ENCODE data around the gene CHST8.

CHST8 gene

GRCh38 chr19:33714149-33714548, 92.4 kb downstream of the CHST8 start:
- Mint-ChIP-seq H3K27ac (no peak overlapping the region), H3K4me3 (no peak overlapping the region), H3K36me3 (ENCODE audit: low read depth) (no peaks in the 10 kb centered on the region), H3K4me1 (ENCODE audit: low read depth) (no peaks in the 10 kb centered on the region), H3K27me3 (peaks cover 3% of the 10 kb centered on the region), H3K9me3 (peaks cover 23% of the 10 kb centered on the region)

GRCh38 chr19:33715462-33715861, 93.7 kb downstream of the CHST8 start:
- H3K36me3 Mint-ChIP-seq (ENCODE audit: low read depth): no peaks in the 10 kb centered on the region
- H3K4me1 Mint-ChIP-seq (ENCODE audit: low read depth): no peaks in the 10 kb centered on the region
- H3K27me3 Mint-ChIP-seq: peaks cover 3% of the 10 kb centered on the region
- peaks cover 17% of the 10 kb centered on the region for H3K9me3 Mint-ChIP-seq
- no peak overlapping the region for H3K4me3 Mint-ChIP-seq
- H3K27ac Mint-ChIP-seq: no peak overlapping the region

- H3K4me3 Mint-ChIP-seq: no peak overlapping the region
- H3K27ac Mint-ChIP-seq: no peak overlapping the region
- H3K36me3 Mint-ChIP-seq (ENCODE audit: low read depth): no peaks in the 10 kb centered on the region
- H3K27me3 Mint-ChIP-seq: peaks cover 5% of the 10 kb centered on the region
- H3K4me1 Mint-ChIP-seq (ENCODE audit: low read depth): no peaks in the 10 kb centered on the region
- peaks cover 15% of the 10 kb centered on the region for H3K9me3 Mint-ChIP-seq
Observed at GRCh38 chr19:33717878-33718277, 96.1 kb downstream of the CHST8 start.

GRCh38 chr19:33718651-33719254, 97.0 kb downstream of the CHST8 start:
- Mint-ChIP-seq H3K9me3 (peaks cover 15% of the 10 kb centered on the region), H3K27me3 (peaks cover 3% of the 10 kb centered on the region), H3K4me3 (no peak overlapping the region), H3K27ac (no peak overlapping the region), H3K36me3 (ENCODE audit: low read depth) (no peaks in the 10 kb centered on the region), H3K4me1 (ENCODE audit: low read depth) (no peaks in the 10 kb centered on the region)

- H3K36me3 Mint-ChIP-seq (ENCODE audit: low read depth): no peaks in the 10 kb centered on the region
- peaks cover 3% of the 10 kb centered on the region for H3K27me3 Mint-ChIP-seq
- no peaks in the 10 kb centered on the region for H3K4me1 Mint-ChIP-seq (ENCODE audit: low read depth)
- no peak overlapping the region for H3K4me3 Mint-ChIP-seq
- no peak overlapping the region for H3K27ac Mint-ChIP-seq
- H3K9me3 Mint-ChIP-seq: peaks cover 15% of the 10 kb centered on the region
Observed at GRCh38 chr19:33719366-33720154, 97.8 kb downstream of the CHST8 start.

- no peak overlapping the region for H3K4me3 Mint-ChIP-seq
- H3K27me3 Mint-ChIP-seq: peaks cover 3% of the 10 kb centered on the region
- H3K27ac Mint-ChIP-seq: no peak overlapping the region
- H3K36me3 Mint-ChIP-seq (ENCODE audit: low read depth): no peaks in the 10 kb centered on the region
- H3K9me3 Mint-ChIP-seq: peaks cover 9% of the 10 kb centered on the region
- no peaks in the 10 kb centered on the region for H3K4me1 Mint-ChIP-seq (ENCODE audit: low read depth)
Observed at GRCh38 chr19:33720155-33720493, 98.4 kb downstream of the CHST8 start.

- H3K9me3 Mint-ChIP-seq: peaks cover 6% of the 10 kb centered on the region
- H3K36me3 Mint-ChIP-seq (ENCODE audit: low read depth): no peaks in the 10 kb centered on the region
- no peak overlapping the region for H3K27ac Mint-ChIP-seq
- no peaks in the 10 kb centered on the region for H3K4me1 Mint-ChIP-seq (ENCODE audit: low read depth)
- no peak overlapping the region for H3K4me3 Mint-ChIP-seq
- H3K27me3 Mint-ChIP-seq: peaks cover 3% of the 10 kb centered on the region
Observed at GRCh38 chr19:33720691-33721682, 99.2 kb downstream of the CHST8 start.

- H3K4me3 Mint-ChIP-seq: no peak overlapping the region
- H3K27ac Mint-ChIP-seq: no peak overlapping the region
- H3K36me3 Mint-ChIP-seq (ENCODE audit: low read depth): no peaks in the 10 kb centered on the region
- H3K27me3 Mint-ChIP-seq: peaks cover 3% of the 10 kb centered on the region
- no peaks in the 10 kb centered on the region for H3K9me3 Mint-ChIP-seq
- no peaks in the 10 kb centered on the region for H3K4me1 Mint-ChIP-seq (ENCODE audit: low read depth)
Observed at GRCh38 chr19:33721735-33722297, 100.1 kb downstream of the CHST8 start.

- peaks cover 3% of the 10 kb centered on the region for H3K27me3 Mint-ChIP-seq
- H3K4me3 Mint-ChIP-seq: no peak overlapping the region
- no peak overlapping the region for H3K27ac Mint-ChIP-seq
- no peaks in the 10 kb centered on the region for H3K4me1 Mint-ChIP-seq (ENCODE audit: low read depth)
- no peaks in the 10 kb centered on the region for H3K36me3 Mint-ChIP-seq (ENCODE audit: low read depth)
- no peaks in the 10 kb centered on the region for H3K9me3 Mint-ChIP-seq
Observed at GRCh38 chr19:33722456-33723239, 100.9 kb downstream of the CHST8 start.

GRCh38 chr19:33723512-33723911, 101.8 kb downstream of the CHST8 start:
- H3K36me3 Mint-ChIP-seq (ENCODE audit: low read depth): no peaks in the 10 kb centered on the region
- no peaks in the 10 kb centered on the region for H3K9me3 Mint-ChIP-seq
- H3K27ac Mint-ChIP-seq: no peak overlapping the region
- H3K27me3 Mint-ChIP-seq: peaks cover 3% of the 10 kb centered on the region
- no peak overlapping the region for H3K4me3 Mint-ChIP-seq
- H3K4me1 Mint-ChIP-seq (ENCODE audit: low read depth): no peaks in the 10 kb centered on the region

- H3K36me3 Mint-ChIP-seq (ENCODE audit: low read depth): no peaks in the 10 kb centered on the region
- H3K27ac Mint-ChIP-seq: no peak overlapping the region
- no peaks in the 10 kb centered on the region for H3K4me1 Mint-ChIP-seq (ENCODE audit: low read depth)
- H3K27me3 Mint-ChIP-seq: peaks cover 3% of the 10 kb centered on the region
- no peak overlapping the region for H3K4me3 Mint-ChIP-seq
- no peaks in the 10 kb centered on the region for H3K9me3 Mint-ChIP-seq
Observed at GRCh38 chr19:33724021-33724720, 102.4 kb downstream of the CHST8 start.

GRCh38 chr19:33724721-33725060, 102.9 kb downstream of the CHST8 start:
- no peaks in the 10 kb centered on the region for H3K4me1 Mint-ChIP-seq (ENCODE audit: low read depth)
- peaks cover 3% of the 10 kb centered on the region for H3K27me3 Mint-ChIP-seq
- H3K27ac Mint-ChIP-seq: no peak overlapping the region
- no peaks in the 10 kb centered on the region for H3K36me3 Mint-ChIP-seq (ENCODE audit: low read depth)
- H3K4me3 Mint-ChIP-seq: no peak overlapping the region
- no peaks in the 10 kb centered on the region for H3K9me3 Mint-ChIP-seq

- no peaks in the 10 kb centered on the region for H3K4me1 Mint-ChIP-seq (ENCODE audit: low read depth)
- peaks cover 3% of the 10 kb centered on the region for H3K27me3 Mint-ChIP-seq
- no peak overlapping the region for H3K27ac Mint-ChIP-seq
- H3K36me3 Mint-ChIP-seq (ENCODE audit: low read depth): no peaks in the 10 kb centered on the region
- no peaks in the 10 kb centered on the region for H3K9me3 Mint-ChIP-seq
- no peak overlapping the region for H3K4me3 Mint-ChIP-seq
Observed at GRCh38 chr19:33725567-33725966, 103.8 kb downstream of the CHST8 start.

- no peaks in the 10 kb centered on the region for H3K9me3 Mint-ChIP-seq
- H3K27me3 Mint-ChIP-seq: peaks cover 3% of the 10 kb centered on the region
- H3K36me3 Mint-ChIP-seq (ENCODE audit: low read depth): no peaks in the 10 kb centered on the region
- no peaks in the 10 kb centered on the region for H3K4me1 Mint-ChIP-seq (ENCODE audit: low read depth)
- no peak overlapping the region for H3K4me3 Mint-ChIP-seq
- H3K27ac Mint-ChIP-seq: no peak overlapping the region
Observed at GRCh38 chr19:33726756-33727155, 105.0 kb downstream of the CHST8 start.
